Neural cell (in vitro differentiated cells): ENCODE data around the gene KCNIP4.

Experiments used
- EP300 ChIP-seq: fragments of 450-650 bp; conservative IDR thresholded peaks from 2 replicates; pipeline ENCODE4 v1.6.1; 2014; ENCODE audit warnings: antibody characterized with exemption, mild to moderate bottlenecking, moderate library complexity; ENCODE audit not compliant: poor library complexity, severe bottlenecking
- EZH2 ChIP-seq: fragments of 200-600, 300-800 bp; shearing (Covaris generic), sonication (generic); IDR thresholded peaks from 2 replicates; pipeline ENCODE4 v1.6.1; 2014; ENCODE audit warnings: antibody characterized with exemption, low read length, borderline replicate concordance, mild to moderate bottlenecking; ENCODE audit not compliant: insufficient read depth, poor library complexity, severe bottlenecking
- POLR2AphosphoS5 ChIP-seq: IDR thresholded peaks from 2 replicates; pipeline ENCODE4 v1.6.1; 2012
- RAD21 ChIP-seq: fragments of 450-650 bp; conservative IDR thresholded peaks from 2 replicates; pipeline ENCODE4 v1.6.1; 2014; ENCODE audit warnings: antibody characterized with exemption, mild to moderate bottlenecking, moderate library complexity
- SMC3 ChIP-seq: fragments of 450-650 bp; conservative IDR thresholded peaks from 2 replicates; pipeline ENCODE4 v1.6.1; 2014; ENCODE audit warnings: antibody characterized with exemption, mild to moderate bottlenecking, moderate library complexity; ENCODE audit not compliant: poor library complexity
- TAF1 ChIP-seq: IDR thresholded peaks from 2 replicates; pipeline ENCODE4 v1.6.1; 2012; ENCODE audit warnings: low read depth
- TF ChIP-seq, protein P1 (sequence below): fragments of 450-650 bp; IDR thresholded peaks from 2 replicates; pipeline ENCODE4 v1.5.1; 2014; ENCODE audit warnings: antibody characterized with exemption, mild to moderate bottlenecking, moderate library complexity; ENCODE audit not compliant: poor library complexity, severe bottlenecking
- TF ChIP-seq, protein P2 (sequence below): IDR thresholded peaks from 2 replicates; pipeline ENCODE4 v1.6.1; 2012; ENCODE audit warnings: borderline replicate concordance

DNA sequence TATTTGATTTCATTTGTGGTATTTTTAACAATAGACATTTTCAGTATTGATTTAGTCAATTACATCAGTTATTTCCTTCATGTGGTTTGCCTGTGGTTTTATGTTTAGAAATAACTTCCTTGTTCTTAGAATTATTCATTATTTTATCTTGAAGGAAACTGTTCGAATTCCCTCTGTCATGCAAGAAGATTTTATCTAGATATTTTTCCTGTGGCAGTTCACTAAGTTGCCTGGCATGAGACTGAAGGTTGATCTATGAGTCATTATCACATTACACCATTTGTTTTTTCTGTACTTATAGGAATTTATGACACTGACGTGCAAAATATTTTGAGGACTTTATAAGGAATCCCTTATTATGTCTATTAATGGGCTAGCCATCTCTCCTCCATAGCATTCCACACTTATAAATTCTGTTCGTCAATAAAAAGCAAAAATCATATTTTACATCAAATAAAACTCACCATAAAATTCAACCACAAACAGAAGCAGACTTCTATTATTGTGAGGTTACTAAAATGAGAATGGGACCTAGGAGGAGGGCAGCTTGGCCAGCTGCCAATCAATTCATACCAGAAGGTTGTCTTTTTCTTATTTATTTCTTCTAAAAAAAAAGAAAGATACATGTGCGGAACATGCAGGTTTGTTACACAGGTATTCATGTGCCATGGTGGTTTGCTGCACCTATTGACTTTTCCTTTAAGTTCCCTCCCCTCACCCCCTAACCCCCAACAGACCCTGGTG, 179.0 kb downstream of the KCNIP4 start:
- TF ChIP-seq, protein P1, sequence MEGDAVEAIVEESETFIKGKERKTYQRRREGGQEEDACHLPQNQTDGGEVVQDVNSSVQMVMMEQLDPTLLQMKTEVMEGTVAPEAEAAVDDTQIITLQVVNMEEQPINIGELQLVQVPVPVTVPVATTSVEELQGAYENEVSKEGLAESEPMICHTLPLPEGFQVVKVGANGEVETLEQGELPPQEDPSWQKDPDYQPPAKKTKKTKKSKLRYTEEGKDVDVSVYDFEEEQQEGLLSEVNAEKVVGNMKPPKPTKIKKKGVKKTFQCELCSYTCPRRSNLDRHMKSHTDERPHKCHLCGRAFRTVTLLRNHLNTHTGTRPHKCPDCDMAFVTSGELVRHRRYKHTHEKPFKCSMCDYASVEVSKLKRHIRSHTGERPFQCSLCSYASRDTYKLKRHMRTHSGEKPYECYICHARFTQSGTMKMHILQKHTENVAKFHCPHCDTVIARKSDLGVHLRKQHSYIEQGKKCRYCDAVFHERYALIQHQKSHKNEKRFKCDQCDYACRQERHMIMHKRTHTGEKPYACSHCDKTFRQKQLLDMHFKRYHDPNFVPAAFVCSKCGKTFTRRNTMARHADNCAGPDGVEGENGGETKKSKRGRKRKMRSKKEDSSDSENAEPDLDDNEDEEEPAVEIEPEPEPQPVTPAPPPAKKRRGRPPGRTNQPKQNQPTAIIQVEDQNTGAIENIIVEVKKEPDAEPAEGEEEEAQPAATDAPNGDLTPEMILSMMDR: no peak
- TF ChIP-seq RAD21: no peak
- TF ChIP-seq, protein P2, sequence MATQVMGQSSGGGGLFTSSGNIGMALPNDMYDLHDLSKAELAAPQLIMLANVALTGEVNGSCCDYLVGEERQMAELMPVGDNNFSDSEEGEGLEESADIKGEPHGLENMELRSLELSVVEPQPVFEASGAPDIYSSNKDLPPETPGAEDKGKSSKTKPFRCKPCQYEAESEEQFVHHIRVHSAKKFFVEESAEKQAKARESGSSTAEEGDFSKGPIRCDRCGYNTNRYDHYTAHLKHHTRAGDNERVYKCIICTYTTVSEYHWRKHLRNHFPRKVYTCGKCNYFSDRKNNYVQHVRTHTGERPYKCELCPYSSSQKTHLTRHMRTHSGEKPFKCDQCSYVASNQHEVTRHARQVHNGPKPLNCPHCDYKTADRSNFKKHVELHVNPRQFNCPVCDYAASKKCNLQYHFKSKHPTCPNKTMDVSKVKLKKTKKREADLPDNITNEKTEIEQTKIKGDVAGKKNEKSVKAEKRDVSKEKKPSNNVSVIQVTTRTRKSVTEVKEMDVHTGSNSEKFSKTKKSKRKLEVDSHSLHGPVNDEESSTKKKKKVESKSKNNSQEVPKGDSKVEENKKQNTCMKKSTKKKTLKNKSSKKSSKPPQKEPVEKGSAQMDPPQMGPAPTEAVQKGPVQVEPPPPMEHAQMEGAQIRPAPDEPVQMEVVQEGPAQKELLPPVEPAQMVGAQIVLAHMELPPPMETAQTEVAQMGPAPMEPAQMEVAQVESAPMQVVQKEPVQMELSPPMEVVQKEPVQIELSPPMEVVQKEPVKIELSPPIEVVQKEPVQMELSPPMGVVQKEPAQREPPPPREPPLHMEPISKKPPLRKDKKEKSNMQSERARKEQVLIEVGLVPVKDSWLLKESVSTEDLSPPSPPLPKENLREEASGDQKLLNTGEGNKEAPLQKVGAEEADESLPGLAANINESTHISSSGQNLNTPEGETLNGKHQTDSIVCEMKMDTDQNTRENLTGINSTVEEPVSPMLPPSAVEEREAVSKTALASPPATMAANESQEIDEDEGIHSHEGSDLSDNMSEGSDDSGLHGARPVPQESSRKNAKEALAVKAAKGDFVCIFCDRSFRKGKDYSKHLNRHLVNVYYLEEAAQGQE: no peak
- TF ChIP-seq SMC3: no peak
- TF ChIP-seq EZH2: no peak
- no peak for TF ChIP-seq POLR2AphosphoS5
- TF ChIP-seq TAF1: no peak
- no peak for TF ChIP-seq EP300
